ENCODE data around the gene CFAP53. TPM values are rescaled to one million over a fixed set of nuclear protein-coding genes. Genes with fewer than 3 reads are reported as not detected.

CFAP53 gene
- total and polyA plus RNA-seq, 10 donors: 0.13 to 0.85 (median 0.46) TPM; not detected in 2

DNA sequence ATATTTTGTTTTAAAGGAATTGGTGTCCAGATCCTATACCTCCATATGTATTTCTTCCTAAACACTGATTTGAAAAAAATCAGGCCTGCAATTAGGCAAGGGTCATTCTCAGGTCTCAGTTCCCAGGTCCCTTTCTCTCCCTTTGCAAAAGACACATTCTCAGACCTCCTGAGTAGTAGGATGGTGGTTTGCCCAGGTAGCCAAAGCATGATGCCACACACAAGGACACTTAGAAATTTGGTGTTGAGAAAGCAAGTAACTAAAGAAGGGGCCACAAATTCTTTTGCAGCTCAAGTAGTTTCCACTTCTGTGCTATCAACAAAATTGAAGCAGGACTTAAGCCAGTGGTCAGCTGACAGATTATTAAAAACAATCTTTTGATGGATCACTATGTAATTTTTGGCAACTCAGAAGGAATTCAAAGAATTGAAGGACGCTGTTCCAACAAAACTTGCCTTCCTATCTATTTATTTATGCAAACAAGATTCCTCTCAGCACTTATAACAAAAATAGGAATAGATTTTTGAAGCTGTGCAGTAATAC lies 64.7 kb downstream of the CFAP53 start:
- H3K27me3 ChIP-seq (replicated peaks in 1 of 7): peaks cover 0 to 76% (median 10%) of the 10 kb centered on the region in 7 donors
- no peak for DNase-seq
- intact Hi-C loops (cut with DNase I; ENCODE audit: low total_unique reads): no loop called here

DNA sequence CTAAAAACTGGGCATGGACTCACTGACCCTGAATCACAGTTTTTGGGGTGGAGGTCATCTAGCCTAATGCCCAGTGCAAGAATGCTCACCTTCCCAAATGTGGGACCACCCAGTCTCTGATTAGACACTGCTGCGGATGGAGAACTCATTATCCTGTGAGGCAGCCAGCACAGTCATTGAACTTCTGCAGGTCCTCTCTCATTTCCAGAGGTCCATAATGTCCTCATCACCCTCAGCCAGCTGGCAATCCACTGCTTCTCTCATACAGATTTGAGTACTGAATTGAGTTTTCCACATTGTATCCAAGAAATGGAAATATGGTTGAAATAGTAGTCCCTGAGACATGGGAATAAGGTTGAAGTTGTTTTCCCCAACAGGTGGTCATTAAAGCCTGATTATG lies 66.4 kb downstream of the CFAP53 start:
- Histone ChIP-seq H3K4me1 (peaks cover 0 to 17% (median 10%) of the 10 kb centered on the region in 6 donors), H3K4me3 (no peak overlapping the region), H3K27me3 (replicated peaks in 1 of 7) (peaks cover 0 to 76% (median 25%) of the 10 kb centered on the region in 7 donors), H3K36me3 (no peaks in the 10 kb centered on the region), H3K27ac (no peak overlapping the region), H3K9me3 (peaks cover 0 to 14% (median 3%) of the 10 kb centered on the region in 8 donors)
- WGBS, 5 donors: 63 to 96% (median 86%) methylated on average over 1 of the region's 1 CpG
- no peak for DNase-seq
- intact Hi-C loops (cut with DNase I; ENCODE audit: low total_unique reads): no loop called here
- TF ChIP-seq, protein P1, sequence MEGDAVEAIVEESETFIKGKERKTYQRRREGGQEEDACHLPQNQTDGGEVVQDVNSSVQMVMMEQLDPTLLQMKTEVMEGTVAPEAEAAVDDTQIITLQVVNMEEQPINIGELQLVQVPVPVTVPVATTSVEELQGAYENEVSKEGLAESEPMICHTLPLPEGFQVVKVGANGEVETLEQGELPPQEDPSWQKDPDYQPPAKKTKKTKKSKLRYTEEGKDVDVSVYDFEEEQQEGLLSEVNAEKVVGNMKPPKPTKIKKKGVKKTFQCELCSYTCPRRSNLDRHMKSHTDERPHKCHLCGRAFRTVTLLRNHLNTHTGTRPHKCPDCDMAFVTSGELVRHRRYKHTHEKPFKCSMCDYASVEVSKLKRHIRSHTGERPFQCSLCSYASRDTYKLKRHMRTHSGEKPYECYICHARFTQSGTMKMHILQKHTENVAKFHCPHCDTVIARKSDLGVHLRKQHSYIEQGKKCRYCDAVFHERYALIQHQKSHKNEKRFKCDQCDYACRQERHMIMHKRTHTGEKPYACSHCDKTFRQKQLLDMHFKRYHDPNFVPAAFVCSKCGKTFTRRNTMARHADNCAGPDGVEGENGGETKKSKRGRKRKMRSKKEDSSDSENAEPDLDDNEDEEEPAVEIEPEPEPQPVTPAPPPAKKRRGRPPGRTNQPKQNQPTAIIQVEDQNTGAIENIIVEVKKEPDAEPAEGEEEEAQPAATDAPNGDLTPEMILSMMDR (IDR thresholded peaks at IDR 0.05 in 8 of 11, conservative IDR thresholded peaks at IDR 0.05 in 3 of 11): no peak
- TF ChIP-seq POLR2AphosphoS5 (IDR thresholded peaks at IDR 0.05) (no peak), POLR2A (IDR thresholded peaks at IDR 0.05) (no peak)

More for the DNA sequence above, 64.7 kb downstream of the CFAP53 start:
- Histone ChIP-seq H3K4me1 (peaks cover 0 to 9% (median 3%) of the 10 kb centered on the region in 6 donors), H3K36me3 (no peaks in the 10 kb centered on the region), H3K4me3 (no peak overlapping the region), H3K9me3 (peaks cover 0 to 14% (median 3%) of the 10 kb centered on the region in 8 donors), H3K27ac (no peak overlapping the region)
- TF ChIP-seq POLR2AphosphoS5 (IDR thresholded peaks at IDR 0.05) (no peak), POLR2A (IDR thresholded peaks at IDR 0.05) (no peak)
- TF ChIP-seq, protein P1 (IDR thresholded peaks at IDR 0.05 in 8 of 11, conservative IDR thresholded peaks at IDR 0.05 in 3 of 11): no peak
- WGBS, 5 donors: 62 to 81% (median 73%) methylated on average over 1 of the region's 1 CpG

- TF ChIP-seq, protein P1 (IDR thresholded peaks at IDR 0.05 in 8 of 11, conservative IDR thresholded peaks at IDR 0.05 in 3 of 11): no peak
- no peak for TF ChIP-seq POLR2A (IDR thresholded peaks at IDR 0.05)
- no peak for TF ChIP-seq POLR2AphosphoS5 (IDR thresholded peaks at IDR 0.05)
- no peaks in the 10 kb centered on the region for H3K36me3 ChIP-seq
Observed at GRCh38 chr18:50199346-50199855, 66.9 kb downstream of the CFAP53 start.

DNA sequence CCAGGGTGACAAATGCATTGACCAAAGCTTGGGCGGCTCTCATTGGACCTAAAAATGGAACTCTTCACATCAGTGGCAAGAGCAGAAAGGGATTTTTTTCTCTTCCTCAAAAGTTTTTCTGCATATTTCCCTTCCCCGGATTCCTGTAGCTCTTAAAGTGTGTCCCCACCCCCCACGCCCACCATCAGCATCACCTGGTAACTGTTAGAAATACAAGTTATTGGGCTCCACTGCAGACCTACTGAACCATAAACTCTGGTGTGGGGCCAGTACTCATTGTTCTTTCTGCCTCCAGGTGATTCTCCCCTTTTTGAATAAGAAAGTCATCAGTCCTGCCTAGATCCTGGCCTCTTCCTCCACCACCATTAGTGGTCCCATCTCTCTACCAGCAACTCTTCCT lies 70.0 kb downstream of the CFAP53 start:
- no peak overlapping the region for H3K27ac ChIP-seq
- 80 to 92% (median 87%) methylated on average over 3 of the region's 3 CpGs for WGBS, 5 donors
- intact Hi-C loops (cut with DNase I; ENCODE audit: low total_unique reads): no loop called here
- peaks cover 0 to 27% (median 20%) of the 10 kb centered on the region in 6 donors for H3K4me1 ChIP-seq
- H3K36me3 ChIP-seq: no peaks in the 10 kb centered on the region
- H3K9me3 ChIP-seq: peaks cover 0 to 13% (median 3%) of the 10 kb centered on the region in 8 donors
- H3K27me3 ChIP-seq (replicated peaks in 1 of 7): peaks cover 0 to 88% (median 48%) of the 10 kb centered on the region in 7 donors
- no peak for TF ChIP-seq POLR2AphosphoS5 (IDR thresholded peaks at IDR 0.05)
- TF ChIP-seq, protein P1 (IDR thresholded peaks at IDR 0.05 in 8 of 11, conservative IDR thresholded peaks at IDR 0.05 in 3 of 11): no peak
- no peak for TF ChIP-seq POLR2A (IDR thresholded peaks at IDR 0.05)
- DNase-seq: no peak
- H3K4me3 ChIP-seq: no peak overlapping the region

More at GRCh38 chr18:50199346-50199855, 66.9 kb downstream of the CFAP53 start:
- WGBS, 5 donors: 74 to 84% (median 80%) methylated on average over 5 of the region's 5 CpGs
- H3K27ac ChIP-seq: no peak overlapping the region
- H3K9me3 ChIP-seq: peaks cover 0 to 14% (median 3%) of the 10 kb centered on the region in 8 donors
- peaks cover 0 to 76% (median 30%) of the 10 kb centered on the region in 7 donors for H3K27me3 ChIP-seq (replicated peaks in 1 of 7)
- DNase-seq: no peak
- peaks cover 0 to 22% (median 14%) of the 10 kb centered on the region in 6 donors for H3K4me1 ChIP-seq
- H3K4me3 ChIP-seq: no peak overlapping the region
- intact Hi-C loops (cut with DNase I; ENCODE audit: low total_unique reads): no loop called here
